Measurements from ENCODE around the gene PCDH1.

DNA sequence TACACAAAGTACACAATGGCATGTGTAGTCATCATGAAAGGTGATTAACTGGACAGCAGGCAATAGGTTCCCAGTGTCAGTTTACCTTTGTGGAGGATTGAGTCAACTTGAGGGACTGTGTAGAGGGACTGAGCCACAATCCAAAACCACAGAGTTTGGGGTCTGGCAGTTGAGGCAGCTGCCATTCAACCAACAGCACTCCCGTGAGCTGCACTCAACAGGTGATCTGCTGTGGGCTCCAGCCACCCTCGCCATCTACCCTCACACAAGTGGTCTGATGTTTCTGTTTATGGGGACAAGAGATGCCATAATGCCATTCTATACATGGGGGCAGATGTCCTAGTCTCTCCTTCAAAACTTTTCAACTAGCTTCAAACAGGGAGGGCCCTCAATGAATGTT lies 42.6 kb upstream of the PCDH1 start:
- TF ChIP-seq YY1 (IDR thresholded peaks at IDR 0.05; ENCODE audit: insufficient read depth, insufficient read length) (no peak), SUZ12 (IDR thresholded peaks at IDR 0.05; ENCODE audit: extremely low read depth, insufficient read depth, insufficient read length) (no peak)

Data from NT2/D1 (cell line).